Measurements from ENCODE around the gene LBH. TPM values are rescaled to one million over a fixed set of nuclear protein-coding genes. Genes with fewer than 3 reads are reported as not detected.

LBH gene
- total and polyA plus RNA-seq, 2 experiments from 2014 or later = 17.5 to 30.3 TPM

GRCh38 chr2:30266705-30267104, 35.4 kb downstream of the LBH start (continued):
- no peak for TF ChIP-seq ZNF462 (CRISPR knock-in tag; IDR thresholded peaks at IDR 0.05)
- TF ChIP-seq ZNF331 (CRISPR knock-in tag; IDR thresholded peaks at IDR 0.05; ENCODE audit: low read depth) = no peak
- TF ChIP-seq JUNB (IDR thresholded peaks at IDR 0.05; ENCODE audit: unreplicated experiment) = no peak
- no peak for TF ChIP-seq ZNF114 (CRISPR knock-in tag; IDR thresholded peaks at IDR 0.05)
- TF ChIP-seq STAT1 (IDR thresholded peaks at IDR 0.05; ENCODE audit: unreplicated experiment) = no peak
- TF ChIP-seq REST (IDR thresholded peaks at IDR 0.05; ENCODE audit: unreplicated experiment) = no peak
